Astrocyte of the spinal cord (primary cell): Measurements from ENCODE around the gene CLMP.

ENCODE experiments used
- DNase-seq: peaks from one replicate; pipeline ENCODE4 v3.0.0; 2011; ENCODE audit warnings: low read depth, low spot score
- H3K4me3 ChIP-seq: 2 replicates; pipeline ENCODE4 v1.5.1; 2011; ENCODE audit warnings: low read depth, mild to moderate bottlenecking, low read length, moderate library complexity
- in situ Hi-C: cut with HindIII; loops from 2 replicates; pipeline ENCODE4 v1.10.0; 2017; ENCODE audit warnings: low sequenced_read_pairs
- TF ChIP-seq, protein P1 (sequence below): IDR thresholded peaks from 2 replicates; pipeline ENCODE4 v1.5.1; 2012; ENCODE audit warnings: low read depth, mild to moderate bottlenecking, low read length, inconsistent platforms

CLMP gene

GRCh38 chr11:123236879-123237278 lies 41.8 kb upstream of the CLMP start:
- in situ Hi-C loops = no loop called here

DNA sequence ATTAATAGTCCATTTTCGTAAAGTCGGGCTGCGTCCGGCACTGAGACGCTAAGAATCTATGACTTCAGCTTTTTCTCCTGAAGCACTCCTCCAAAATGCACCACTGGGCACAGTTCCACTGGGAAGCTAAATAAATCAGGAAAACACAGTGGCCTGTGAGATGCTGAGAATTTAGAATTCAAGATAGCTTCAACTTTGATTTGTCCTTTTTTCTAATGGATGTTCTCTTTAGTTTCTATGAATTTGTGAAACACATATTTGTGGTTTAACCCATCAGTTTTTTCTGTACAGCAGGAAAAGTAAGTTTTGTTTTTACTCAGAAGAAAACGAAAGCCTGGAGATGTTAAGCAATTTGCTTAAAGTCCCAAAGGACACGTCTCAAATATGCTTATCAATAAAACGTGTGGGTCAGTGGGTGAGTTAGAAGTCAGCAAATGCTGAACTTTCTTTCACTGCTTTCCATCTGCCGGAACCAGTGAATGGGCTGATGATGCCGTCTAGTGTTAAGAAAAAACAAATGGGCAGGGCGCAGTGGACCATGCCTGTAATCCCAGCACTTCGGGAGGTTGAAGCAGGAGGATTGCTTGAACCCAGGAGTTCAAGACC lies 40.7 kb upstream of the CLMP start:
- TF ChIP-seq, protein P1, sequence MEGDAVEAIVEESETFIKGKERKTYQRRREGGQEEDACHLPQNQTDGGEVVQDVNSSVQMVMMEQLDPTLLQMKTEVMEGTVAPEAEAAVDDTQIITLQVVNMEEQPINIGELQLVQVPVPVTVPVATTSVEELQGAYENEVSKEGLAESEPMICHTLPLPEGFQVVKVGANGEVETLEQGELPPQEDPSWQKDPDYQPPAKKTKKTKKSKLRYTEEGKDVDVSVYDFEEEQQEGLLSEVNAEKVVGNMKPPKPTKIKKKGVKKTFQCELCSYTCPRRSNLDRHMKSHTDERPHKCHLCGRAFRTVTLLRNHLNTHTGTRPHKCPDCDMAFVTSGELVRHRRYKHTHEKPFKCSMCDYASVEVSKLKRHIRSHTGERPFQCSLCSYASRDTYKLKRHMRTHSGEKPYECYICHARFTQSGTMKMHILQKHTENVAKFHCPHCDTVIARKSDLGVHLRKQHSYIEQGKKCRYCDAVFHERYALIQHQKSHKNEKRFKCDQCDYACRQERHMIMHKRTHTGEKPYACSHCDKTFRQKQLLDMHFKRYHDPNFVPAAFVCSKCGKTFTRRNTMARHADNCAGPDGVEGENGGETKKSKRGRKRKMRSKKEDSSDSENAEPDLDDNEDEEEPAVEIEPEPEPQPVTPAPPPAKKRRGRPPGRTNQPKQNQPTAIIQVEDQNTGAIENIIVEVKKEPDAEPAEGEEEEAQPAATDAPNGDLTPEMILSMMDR = no peak
- DNase-seq = peak; percentile 50
- no peak overlapping the region for H3K4me3 ChIP-seq
- in situ Hi-C loops = no loop called here

More at GRCh38 chr11:123236879-123237278, 41.8 kb upstream of the CLMP start:
- TF ChIP-seq, protein P1 = no peak
- H3K4me3 ChIP-seq = no peak overlapping the region
- DNase-seq = no peak

GRCh38 chr11:123235117-123235655 lies 40.1 kb upstream of the CLMP start:
- in situ Hi-C loops = no loop called here
- H3K4me3 ChIP-seq = no peak overlapping the region
- TF ChIP-seq, protein P1 = peak; percentile 65
- DNase-seq = no peak

GRCh38 chr11:123233975-123234334 lies 38.9 kb upstream of the CLMP start:
- H3K4me3 ChIP-seq = no peak overlapping the region
- in situ Hi-C loops = no loop called here
- DNase-seq = no peak
- TF ChIP-seq, protein P1 = no peak

DNA sequence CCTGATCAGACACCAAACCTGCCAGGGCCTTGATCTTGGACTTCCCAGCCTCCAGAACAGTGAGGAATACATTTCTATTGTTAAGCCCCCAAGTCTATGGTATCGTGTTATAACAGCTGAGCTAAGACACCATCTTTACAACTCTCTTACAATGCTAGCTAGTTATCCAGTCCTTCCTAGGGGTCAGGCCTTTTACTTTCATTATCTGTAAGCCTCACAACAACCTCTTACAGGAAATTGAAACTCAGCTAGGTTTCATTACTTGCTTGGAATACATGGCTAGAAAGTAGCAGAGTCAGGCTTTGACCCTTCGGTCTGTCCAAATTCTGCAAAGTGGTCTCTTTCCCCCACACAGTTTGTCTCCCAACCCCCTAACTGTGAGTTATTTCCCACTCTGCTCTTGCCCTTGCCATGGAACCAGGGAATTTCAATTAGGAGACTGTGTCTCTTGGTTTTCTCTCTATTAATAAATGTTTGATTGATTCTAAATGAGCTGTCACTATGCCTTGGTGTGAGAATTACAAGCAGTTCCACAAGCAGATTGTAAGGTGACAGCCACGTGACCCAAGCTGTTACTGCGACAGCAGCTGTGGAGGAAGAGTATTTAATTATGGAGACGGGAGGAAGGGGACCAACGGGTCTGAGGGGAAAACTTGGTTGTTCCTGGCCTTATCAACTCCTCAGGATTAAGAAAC lies 38.4 kb upstream of the CLMP start:
- no peak overlapping the region for H3K4me3 ChIP-seq
- no peak for DNase-seq
- in situ Hi-C loops = no loop called here
- TF ChIP-seq, protein P1 = no peak

DNA sequence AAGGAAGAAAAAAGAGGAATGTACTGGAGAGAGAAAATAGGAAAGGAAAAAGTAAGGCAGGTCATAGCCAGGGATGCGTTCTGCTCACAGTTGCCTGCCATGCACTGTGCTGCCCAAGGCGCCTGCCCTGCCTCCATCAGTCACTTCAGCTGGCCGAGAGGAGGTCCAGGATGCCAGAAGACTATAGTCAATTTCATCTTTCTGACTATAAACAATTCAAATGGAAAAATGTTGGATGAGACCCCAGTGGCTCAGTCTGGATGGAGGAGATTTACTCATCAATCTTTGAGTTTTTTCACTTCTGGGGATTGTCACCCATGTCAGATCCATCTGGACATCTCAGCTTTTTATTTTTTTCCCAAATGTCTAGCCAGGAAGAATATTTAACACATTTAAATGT lies 36.7 kb upstream of the CLMP start:
- in situ Hi-C loops = no loop called here
- DNase-seq = no peak
- TF ChIP-seq, protein P1 = no peak
- H3K4me3 ChIP-seq = no peak overlapping the region
